HepG2 (cell line): Measurements from ENCODE around the gene RHOBTB3. TPM values are rescaled to one million over a fixed set of nuclear protein-coding genes. Genes with fewer than 3 reads are reported as not detected.

ENCODE experiments used
- ERF ChIP-seq: IDR thresholded peaks from 2 replicates; pipeline ENCODE4 v1.6.1; 2018; ENCODE audit warnings: missing biosample characterization, missing genetic modification reagents
- FOXA3 ChIP-seq: IDR thresholded peaks from 2 replicates; pipeline ENCODE4 v1.6.1; 2016; ENCODE audit warnings: missing genetic modification reagents, missing compliant biosample characterization
- FOXO1 ChIP-seq: sonication (generic); formaldehyde crosslinking; IDR thresholded peaks from 2 replicates; pipeline ENCODE4 v1.4.0; 2020; ENCODE audit warnings: missing genetic modification reagents
- FOXP1 ChIP-seq, 2 experiments: fragments of 450-650 bp in 1 of 2; IDR thresholded peaks; 2 replicates each; pipeline ENCODE4 v1.6.1; 2017 to 2018; ENCODE audit warnings: antibody characterized with exemption in 1 of 2
- HIVEP1 ChIP-seq: sonication (generic); formaldehyde crosslinking; IDR thresholded peaks from 2 replicates; pipeline ENCODE4 v1.4.0; 2020; ENCODE audit warnings: mild to moderate bottlenecking, missing genetic modification reagents
- HNF1B ChIP-seq: sonication (generic); formaldehyde crosslinking; IDR thresholded peaks from 2 replicates; pipeline ENCODE4 v1.5.1; 2020; ENCODE audit warnings: mild to moderate bottlenecking, moderate library complexity, missing genetic modification reagents
- HNRNPH1 ChIP-seq: fragments of 200-400 bp; formaldehyde crosslinking; optimal IDR thresholded peaks from 2 replicates; pipeline ENCODE3; 2017; ENCODE audit warnings: mild to moderate bottlenecking, low read depth, low read length
- IRF2 ChIP-seq: IDR thresholded peaks from 2 replicates; pipeline ENCODE4 v1.6.1; 2018; ENCODE audit warnings: missing genetic modification reagents, missing compliant biosample characterization
- MED8 ChIP-seq: sonication (generic); formaldehyde crosslinking; IDR thresholded peaks from 2 replicates; pipeline ENCODE4 v1.8.1; 2023; ENCODE audit warnings: mild to moderate bottlenecking, missing genetic modification reagents; ENCODE audit not compliant: insufficient replicate concordance
- MIER2 ChIP-seq: IDR thresholded peaks from 2 replicates; pipeline ENCODE4 v1.6.1; 2016; ENCODE audit warnings: missing biosample characterization, missing genetic modification reagents
- SNAPC2 ChIP-seq: sonication (generic); formaldehyde crosslinking; IDR thresholded peaks from 2 replicates; pipeline ENCODE4 v1.8.1; 2022; ENCODE audit warnings: mild to moderate bottlenecking, missing genetic modification reagents
- SP5 ChIP-seq: IDR thresholded peaks from 2 replicates; pipeline ENCODE4 v1.6.1; 2016; ENCODE audit warnings: low read depth, borderline replicate concordance
- TFAP4 ChIP-seq: sonication (generic); IDR thresholded peaks from 2 replicates; pipeline ENCODE4 v1.6.1; 2016; ENCODE audit warnings: low read depth, borderline replicate concordance
- ZFP82 ChIP-seq: sonication (generic); formaldehyde crosslinking; IDR thresholded peaks from 2 replicates; pipeline ENCODE4 v1.5.1; 2020; ENCODE audit warnings: mild to moderate bottlenecking, missing genetic modification reagents, borderline replicate concordance
- ZNF318 ChIP-seq: sonication (generic); formaldehyde crosslinking; IDR thresholded peaks from 2 replicates; pipeline ENCODE4 v1.4.0; 2020; ENCODE audit warnings: mild to moderate bottlenecking, missing genetic modification reagents
- ZNF619 ChIP-seq: sonication (generic); formaldehyde crosslinking; IDR thresholded peaks from 2 replicates; pipeline ENCODE4 v1.4.0; 2020; ENCODE audit warnings: mild to moderate bottlenecking, missing genetic modification reagents
- ZNF781 ChIP-seq: sonication (generic); formaldehyde crosslinking; IDR thresholded peaks from 2 replicates; pipeline ENCODE4 v1.5.1; 2020; ENCODE audit warnings: borderline replicate concordance, mild to moderate bottlenecking, missing genetic modification reagents; ENCODE audit errors: not compliant biosample characterization
- ZNF792 ChIP-seq: IDR thresholded peaks from 2 replicates; pipeline ENCODE4 v1.6.1; 2016
- polyA plus RNA-seq, 8 experiments: library from polyadenylated mRNA; depleted of rRNA in 3 of 8; stranded (reverse) in 7 of 8; unstranded in 1 of 8; fragments of >200 nt; fragmentation: Illumina TruSeq in 4 of 8; extraction: Trizol in 4 of 8; gene quantifications; 2 replicates each; pipeline versions ENCODE4 v1.2.1 to v1.2.3, GENCODE V29; 2011 to 2016; ENCODE audit warnings: low read depth in 4 of 8, missing spikeins in 1 of 8, mixed read lengths in 1 of 8; ENCODE audit not compliant: insufficient read depth in 1 of 8
- total RNA-seq, 5 experiments: library from RNA; depleted of rRNA; stranded (reverse); fragments of >200 nt; fragmentation: Illumina TruSeq; extraction: Trizol; gene quantifications; 2 replicates each; pipeline ENCODE4 v1.2.3, GENCODE V29; 2016; ENCODE audit warnings: low read depth in 1 of 5
- TF ChIP-seq, protein P1 (sequence below): sonication (generic); formaldehyde crosslinking; IDR thresholded peaks from 2 replicates; pipeline ENCODE4 v1.4.0; 2020; ENCODE audit warnings: missing genetic modification reagents; ENCODE audit errors: not compliant biosample characterization

The RHOBTB3 gene
- total and polyA plus RNA-seq, 2 of the 13 experiments (the other 11 are each of a cell fraction or from before 2014, with no cell fraction given): 31.6 to 35.4 TPM

GRCh38 chr5:95759634-95760033, 28.5 kb downstream of the RHOBTB3 start (continued):
- TF ChIP-seq FOXP1 (IDR thresholded peaks at IDR 0.05) (no peak), FOXP1 (CRISPR knock-in tag; IDR thresholded peaks at IDR 0.05) (peak; percentile 92), HIVEP1 (CRISPR knock-in tag) (no peak), MED8 (no peak), IRF2 (0 out of 2 replicates have a peak, but pooled peaks have one; percentile 31), TFAP4 (peak; percentile 87), ZNF781 (CRISPR knock-in tag) (no peak), ERF (CRISPR knock-in tag) (0 out of 2 replicates have a peak, but pooled peaks have one; percentile 37), SP5 (CRISPR knock-in tag) (no peak), ZNF318 (CRISPR knock-in tag) (no peak), ZNF792 (CRISPR knock-in tag) (peak; percentile 67; the same call in 1 of the 2 replicates), MIER2 (CRISPR knock-in tag) (0 out of 2 replicates have a peak, but pooled peaks have one; percentile 20), FOXA3 (CRISPR knock-in tag) (peak; percentile 85), ZNF619 (CRISPR knock-in tag) (no peak), HNF1B (CRISPR knock-in tag) (no peak), ZFP82 (CRISPR knock-in tag) (no peak), FOXO1 (peak; percentile 75), HNRNPH1 (no peak), SNAPC2 (CRISPR knock-in tag) (no peak)
- TF ChIP-seq, protein P1, sequence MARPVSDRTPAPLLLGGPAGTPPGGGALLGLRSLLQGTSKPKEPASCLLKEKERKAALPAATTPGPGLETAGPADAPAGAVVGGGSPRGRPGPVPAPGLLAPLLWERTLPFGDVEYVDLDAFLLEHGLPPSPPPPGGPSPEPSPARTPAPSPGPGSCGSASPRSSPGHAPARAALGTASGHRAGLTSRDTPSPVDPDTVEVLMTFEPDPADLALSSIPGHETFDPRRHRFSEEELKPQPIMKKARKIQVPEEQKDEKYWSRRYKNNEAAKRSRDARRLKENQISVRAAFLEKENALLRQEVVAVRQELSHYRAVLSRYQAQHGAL: no peak
